NCI-H128 (cell line): Measurements from ENCODE around the gene SIRT7.
A peak's percentile ranks its signal among the peaks of the same experiment; 100 is the strongest.

Source experiments
- DNase-seq: peaks from one replicate; lab custom pipeline; 2025; ENCODE audit not compliant: unreplicated experiment; lab: John Stamatoyannopoulos, UW

The SIRT7 gene

DNA sequence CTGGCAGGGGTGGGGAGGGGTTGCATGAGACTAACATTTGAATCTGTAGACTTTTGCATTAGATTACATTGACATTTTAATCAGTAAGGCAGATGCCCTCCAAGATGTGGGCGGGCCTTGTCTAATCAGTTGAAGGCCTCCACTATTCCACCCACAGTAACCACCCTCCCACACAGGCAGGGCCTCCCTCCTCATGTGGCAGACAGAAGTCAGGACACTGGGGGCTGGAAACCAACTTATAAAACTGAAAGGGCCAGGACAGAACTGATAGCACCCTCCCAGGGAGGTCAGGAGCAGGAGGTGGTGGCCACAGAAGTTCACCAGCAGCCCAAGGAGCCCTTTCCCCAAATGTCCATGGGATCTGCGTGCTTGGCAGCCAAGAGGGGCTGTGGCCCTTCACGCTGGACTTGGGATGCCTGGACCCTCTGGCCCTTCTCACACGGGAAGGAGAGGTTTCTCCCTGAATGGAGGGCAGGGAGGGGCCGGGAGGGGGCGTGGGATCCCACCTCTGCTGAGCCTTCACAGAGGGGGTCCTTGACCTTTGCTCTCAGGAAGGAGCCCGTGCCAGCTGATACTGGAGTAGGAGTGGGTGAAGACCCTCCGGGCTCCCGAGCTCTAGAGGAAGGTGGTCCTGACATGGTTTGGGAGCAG lies 14.5 kb upstream of the SIRT7 start:
- no peak for DNase-seq

GRCh38 chr17:81931557-81932332 lies 13.8 kb upstream of the SIRT7 start:
- DNase-seq, result no peak

DNA sequence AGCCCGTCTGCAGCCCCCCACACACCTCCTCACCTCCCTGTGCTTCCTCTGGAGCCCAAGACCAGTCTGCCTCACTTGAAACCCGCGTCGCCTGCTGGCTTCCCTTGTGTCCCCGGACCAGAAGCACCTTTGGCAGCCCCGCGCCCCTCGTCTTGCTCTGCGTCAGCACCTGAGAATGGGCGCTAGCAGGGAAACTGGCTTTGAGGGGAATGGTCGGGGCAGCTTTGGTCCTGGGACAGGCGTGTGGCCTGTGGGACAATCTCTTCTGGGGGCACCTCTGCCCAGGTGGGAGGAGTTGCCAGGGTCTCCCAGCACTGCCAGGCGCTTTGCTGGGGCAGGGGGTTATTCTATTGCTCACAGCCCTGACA lies 13.2 kb upstream of the SIRT7 start:
- no peak for DNase-seq

GRCh38 chr17:81930142-81931125 lies 12.5 kb upstream of the SIRT7 start:
- no peak for DNase-seq

GRCh38 chr17:81929253-81930141 lies 11.5 kb upstream of the SIRT7 start:
- DNase-seq, result no peak

DNA sequence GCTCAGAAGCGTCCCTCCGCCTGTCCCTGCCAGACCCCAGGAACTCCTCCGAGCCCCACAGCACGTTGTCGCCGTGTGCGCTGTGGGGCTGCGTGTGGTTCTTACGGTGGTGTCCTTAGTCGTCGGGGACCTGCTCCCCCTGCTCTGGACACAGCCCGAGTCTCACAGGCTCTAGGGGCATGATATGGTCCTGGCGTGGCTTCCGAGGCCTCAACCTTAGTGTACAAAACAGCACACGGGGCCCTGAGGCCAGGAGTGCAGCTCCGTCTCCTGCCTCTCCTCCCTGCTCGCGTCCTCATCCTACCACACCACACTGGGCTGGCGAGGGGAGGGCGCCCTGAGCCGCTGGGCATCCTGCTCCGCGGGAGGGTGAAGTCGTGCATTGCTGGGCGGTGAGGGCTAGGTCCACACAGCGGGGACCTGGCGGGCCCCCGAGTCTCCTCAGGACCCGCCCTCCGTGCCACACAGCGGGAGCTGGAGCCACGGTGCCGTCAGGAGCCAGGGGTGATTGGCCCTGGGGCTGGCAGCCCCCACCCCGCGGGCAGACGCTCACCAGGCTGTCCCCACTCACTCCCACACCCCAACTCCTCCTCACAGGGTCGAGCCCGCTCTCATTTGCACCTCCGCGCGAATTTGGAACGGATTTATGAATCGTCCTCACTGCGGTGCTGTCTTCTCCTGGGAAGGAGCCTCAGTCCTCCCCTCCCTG lies 10.7 kb upstream of the SIRT7 start:
- DNase-seq, result no peak

DNA sequence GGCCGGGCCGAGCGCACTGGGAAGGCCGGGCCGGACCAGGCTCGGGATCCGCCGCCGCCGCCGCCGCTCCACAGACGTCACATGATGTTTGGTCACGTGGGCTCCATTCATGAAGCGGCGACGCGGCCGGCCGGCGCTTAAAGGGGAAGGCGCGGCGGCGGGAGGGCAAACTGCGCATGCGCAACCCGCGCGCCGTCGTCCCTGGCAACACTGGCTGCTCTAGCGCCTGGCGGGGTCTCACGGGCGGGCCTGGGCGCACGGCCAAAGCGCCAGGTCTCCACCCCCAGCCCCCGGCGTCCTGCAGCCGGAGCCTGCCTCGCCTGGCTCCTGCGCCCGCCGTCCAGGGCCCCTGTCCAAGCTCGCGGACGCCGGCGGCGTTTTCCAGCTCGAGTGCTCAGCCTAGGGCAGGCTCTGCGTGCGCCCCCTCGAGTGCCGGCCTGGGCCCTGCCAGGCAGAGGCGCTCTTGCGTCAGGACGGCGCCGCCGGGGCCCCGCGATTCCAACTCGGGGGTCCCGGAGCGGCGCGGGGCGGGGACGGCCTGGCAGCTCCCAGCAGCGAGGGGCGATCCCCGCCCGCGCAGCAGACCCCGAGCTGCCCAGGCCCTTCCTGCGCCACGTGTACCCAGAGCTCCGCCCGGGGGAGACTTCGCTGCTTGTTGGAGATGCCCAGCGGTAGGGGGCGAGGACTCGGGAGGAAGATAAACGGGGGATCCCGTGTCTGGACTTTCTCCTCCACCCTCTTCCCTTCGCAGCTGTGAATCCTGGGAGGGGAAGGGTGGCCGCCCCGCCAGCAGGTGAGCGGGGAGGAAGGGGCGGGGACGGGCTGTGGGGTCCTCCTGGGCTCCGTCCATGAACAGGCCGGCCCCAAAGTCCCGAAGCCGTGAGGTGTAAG lies 9.9 kb upstream of the SIRT7 start, which contains the start of gene MAFG:
MAFG (minus strand) TSS at position 83 of the 891 bp plus-strand sequence. CDS start 4,550 bp downstream, outside the sequence.
- peak; percentile 77 for DNase-seq

- no peak for DNase-seq
These were observed 9.2 kb upstream of the SIRT7 start for GRCh38 chr17:81927152-81927652.

GRCh38 chr17:81926451-81927151 lies 8.6 kb upstream of the SIRT7 start:
- DNase-seq, result no peak

DNA sequence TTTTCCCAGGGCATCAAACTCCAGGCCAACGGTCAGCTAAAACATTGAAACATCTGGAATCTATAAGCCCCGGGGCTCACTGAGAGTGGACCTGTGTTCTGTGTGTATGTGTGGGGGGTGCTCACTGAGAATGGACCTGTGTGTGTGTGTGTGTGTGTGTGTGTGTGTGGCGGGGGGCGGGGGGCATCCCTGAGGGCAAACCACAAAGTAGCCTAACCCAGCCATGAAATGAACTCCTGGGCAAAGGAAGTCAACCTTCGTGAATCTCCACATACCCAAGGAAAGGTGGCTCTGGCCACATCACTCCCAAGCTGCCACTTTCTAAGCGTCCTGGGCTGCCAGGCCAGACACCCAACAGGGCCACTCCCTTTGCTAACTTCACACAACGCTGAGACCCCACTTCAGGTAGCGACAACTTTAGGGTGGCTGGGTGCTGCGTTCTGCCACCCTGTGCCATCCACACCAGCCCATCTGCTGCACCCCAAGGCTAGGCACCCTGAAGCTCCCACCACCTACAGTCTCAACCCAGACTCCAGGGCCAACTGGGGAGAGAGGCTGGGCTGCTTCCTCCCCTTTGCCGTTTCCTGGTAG lies 8.0 kb upstream of the SIRT7 start:
- DNase-seq, result no peak

GRCh38 chr17:81924557-81925532 lies 6.9 kb upstream of the SIRT7 start:
- DNase-seq, result no peak

GRCh38 chr17:81923302-81924260 lies 5.6 kb upstream of the SIRT7 start:
- no peak for DNase-seq

- DNase-seq, result no peak
These were observed 4.8 kb upstream of the SIRT7 start for GRCh38 chr17:81922566-81923301.

GRCh38 chr17:81921996-81922565 lies 4.1 kb upstream of the SIRT7 start:
- DNase-seq, result no peak
